Fibroblast of lung (primary cell): ENCODE measurements around the gene CHST11.

Experiments
- CTCF ChIP-seq, 2 donors: IDR thresholded peaks in 1 of 2; conservative IDR thresholded peaks in 1 of 2; 1 replicate in 1 of 2; 2 replicates in 1 of 2; pipeline ENCODE4 v1.5.1; 2011 to 2012; ENCODE audit warnings: low read length in 2 of 2, control low read depth in 1 of 2, inconsistent platforms in 1 of 2, low read depth in 1 of 2, mild to moderate bottlenecking in 1 of 2
- EZH2 ChIP-seq: IDR thresholded peaks from 2 replicates; pipeline ENCODE4 v1.5.1; 2012; ENCODE audit warnings: low read length, control low read depth, mild to moderate bottlenecking; ENCODE audit errors: missing control alignments

- TF ChIP-seq EZH2, result no peak
- TF ChIP-seq CTCF (conservative IDR thresholded peaks at IDR 0.05 in 1 of 2, IDR thresholded peaks at IDR 0.05 in 1 of 2; ENCODE audit: low read depth in 1 of 2, low read length in 2 of 2), result no peak
These were observed 295.3 kb downstream of the CHST11 start for GRCh38 chr12:104752016-104752415.
